Neural progenitor cell (in vitro differentiated cells): Measurements from ENCODE around the gene C2orf76.

ENCODE experiments used
- EZH2 ChIP-seq: fragments of 200-600 bp; sonication (generic); IDR thresholded peaks from 2 replicates; pipeline ENCODE4 v1.6.1; 2017; ENCODE audit warnings: antibody characterized with exemption, mild to moderate bottlenecking, moderate library complexity
- EZH2phosphoT487 ChIP-seq: fragments of 200-600 bp; sonication (generic); IDR thresholded peaks from 2 replicates; pipeline ENCODE4 v1.6.1; 2017; ENCODE audit warnings: antibody characterized with exemption
- TF ChIP-seq, protein P1 (sequence below): fragments of 200-600 bp; sonication (generic); IDR thresholded peaks from 2 replicates; pipeline ENCODE4 v1.5.1; 2017; ENCODE audit warnings: antibody characterized with exemption, mild to moderate bottlenecking

GRCh38 chr2:119263656-119264055, 103.0 kb downstream of the C2orf76 start:
- TF ChIP-seq, protein P1, sequence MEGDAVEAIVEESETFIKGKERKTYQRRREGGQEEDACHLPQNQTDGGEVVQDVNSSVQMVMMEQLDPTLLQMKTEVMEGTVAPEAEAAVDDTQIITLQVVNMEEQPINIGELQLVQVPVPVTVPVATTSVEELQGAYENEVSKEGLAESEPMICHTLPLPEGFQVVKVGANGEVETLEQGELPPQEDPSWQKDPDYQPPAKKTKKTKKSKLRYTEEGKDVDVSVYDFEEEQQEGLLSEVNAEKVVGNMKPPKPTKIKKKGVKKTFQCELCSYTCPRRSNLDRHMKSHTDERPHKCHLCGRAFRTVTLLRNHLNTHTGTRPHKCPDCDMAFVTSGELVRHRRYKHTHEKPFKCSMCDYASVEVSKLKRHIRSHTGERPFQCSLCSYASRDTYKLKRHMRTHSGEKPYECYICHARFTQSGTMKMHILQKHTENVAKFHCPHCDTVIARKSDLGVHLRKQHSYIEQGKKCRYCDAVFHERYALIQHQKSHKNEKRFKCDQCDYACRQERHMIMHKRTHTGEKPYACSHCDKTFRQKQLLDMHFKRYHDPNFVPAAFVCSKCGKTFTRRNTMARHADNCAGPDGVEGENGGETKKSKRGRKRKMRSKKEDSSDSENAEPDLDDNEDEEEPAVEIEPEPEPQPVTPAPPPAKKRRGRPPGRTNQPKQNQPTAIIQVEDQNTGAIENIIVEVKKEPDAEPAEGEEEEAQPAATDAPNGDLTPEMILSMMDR = no peak
- TF ChIP-seq EZH2 = no peak
- TF ChIP-seq EZH2phosphoT487 = no peak
